K562 treated with DMSO at 1 percent for 48 hours (cell line): Measurements from ENCODE around the gene TOLLIP. TPM values are rescaled to one million over a fixed set of nuclear protein-coding genes. Genes with fewer than 3 reads are reported as not detected.

Experiments used
- total RNA-seq: library from RNA; unstranded; fragments of 300-600 nt; gene quantifications from 2 replicates; pipeline ENCODE4 v1.2.3, GENCODE V29; 2022; ENCODE audit warnings: low replicate concordance; ENCODE audit errors: extremely low read depth

TOLLIP gene
- not detected in 2 replicates for total RNA-seq

GRCh38 chr11:1309498-1310317 is at the start of gene TOLLIP:
TOLLIP (minus strand) TSS chr11:1309632; CDS start chr11:1309498, 134 bp downstream.

Other genes starting within 250 kb of the TOLLIP start
- not detected in 2 replicates for gene MUC2, start 234.8 kb downstream of the TOLLIP start, total RNA-seq
- not detected in 2 replicates for gene MUC5AC, start 151.7 kb downstream of the TOLLIP start, total RNA-seq
- gene MUC5B, start 86.6 kb downstream of the TOLLIP start, total RNA-seq: not detected in 2 replicates
- not detected in 2 replicates for gene BRSK2, start 80.3 kb upstream of the TOLLIP start, total RNA-seq
- not detected in 2 replicates for gene MOB2, start 177.1 kb upstream of the TOLLIP start, total RNA-seq